Activated CD8-positive, alpha-beta memory T cell treated with anti-CD3 and anti-CD28 coated beads, Interleukin-2, amount 50 U/mL, for 24 hours (primary cell): ENCODE results near the gene ST6GALNAC3.
"Not testable (repeated sequence)": the region's sequence is repeated elsewhere in the genome, so short reads cannot be mapped to it uniquely, and the experiment has no call there.

Experiments used
- DNase-seq: peaks from one replicate; pipeline ENCODE4 v3.0.0-alpha.2; 2020; ENCODE audit errors: extremely low read depth

ST6GALNAC3 gene

DNA sequence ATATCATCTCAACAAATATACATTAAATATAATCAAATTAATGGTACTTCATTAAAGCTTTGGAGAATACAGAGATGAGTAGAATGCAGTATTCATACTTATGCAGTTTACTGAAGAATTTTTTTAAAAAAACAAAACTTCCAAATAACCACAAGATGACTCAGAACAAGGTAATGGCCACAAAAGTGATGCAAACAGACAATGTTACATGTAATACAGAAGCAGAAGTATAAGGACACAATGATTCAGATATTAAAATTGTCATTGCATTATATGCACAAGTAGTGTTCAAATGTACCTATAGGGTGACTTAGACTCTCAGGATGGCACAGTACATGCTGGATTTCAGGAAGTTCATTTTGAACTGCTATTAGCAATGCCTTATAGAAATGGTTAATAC is 565.5 kb downstream of the ST6GALNAC3 start:
- DNase-seq, result no peak

DNA sequence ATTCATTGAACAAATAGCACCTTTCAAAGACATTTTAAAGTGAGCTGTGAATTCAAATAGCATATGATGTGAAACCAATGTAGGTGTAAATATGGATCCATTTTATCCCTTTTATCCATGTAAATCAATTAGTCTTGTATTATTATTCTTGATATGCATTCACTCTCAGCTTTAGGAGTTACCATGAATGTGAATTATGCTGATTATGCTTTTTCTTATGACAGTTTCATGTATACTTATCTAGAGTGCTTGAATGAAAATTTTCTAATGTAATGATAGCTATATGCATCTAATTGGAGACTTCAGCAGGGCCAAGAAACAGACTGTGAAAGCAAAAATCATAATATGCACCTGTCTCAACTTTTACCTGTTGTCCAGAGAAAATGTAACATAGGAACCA is 566.2 kb downstream of the ST6GALNAC3 start:
- DNase-seq, result no peak

DNA sequence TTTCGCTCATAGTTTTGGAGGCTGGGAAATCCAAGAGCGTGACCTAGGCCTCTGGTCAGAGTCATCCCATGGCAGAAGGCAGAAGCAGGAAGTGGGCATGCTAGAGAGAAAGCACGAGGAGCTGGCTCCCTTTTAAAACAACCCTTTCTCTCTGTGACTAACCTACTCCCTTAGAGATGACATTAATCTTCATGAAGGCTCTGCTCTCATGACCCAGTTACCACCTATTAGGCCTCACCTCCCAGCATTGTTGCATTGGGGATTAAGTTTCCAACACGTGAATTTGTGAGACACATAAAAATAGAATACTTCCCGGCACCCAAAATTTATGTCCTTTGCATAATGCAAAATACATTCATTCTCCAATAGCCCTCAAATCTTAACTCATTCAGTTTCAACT is 569.6 kb downstream of the ST6GALNAC3 start:
- DNase-seq, result no peak

DNA sequence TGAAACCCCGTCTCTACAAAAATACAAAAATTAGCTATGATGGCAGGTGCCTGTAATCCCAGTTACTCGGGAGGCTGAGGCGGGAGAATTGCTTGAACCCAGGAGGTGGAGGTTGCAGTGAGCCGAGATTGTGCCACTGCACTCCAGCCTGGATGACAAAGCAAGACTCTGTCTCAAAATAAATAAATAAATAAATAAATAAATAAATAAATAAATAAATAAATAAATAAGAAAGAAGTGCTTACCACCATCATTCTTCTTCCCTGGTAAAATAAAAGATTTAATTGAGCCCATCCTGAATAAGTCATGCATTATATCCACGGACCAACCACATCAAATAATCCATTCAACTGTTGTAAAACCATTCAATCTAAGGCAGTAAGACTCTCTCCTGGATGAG is 578.3 kb downstream of the ST6GALNAC3 start:
- not testable (repeated sequence) for DNase-seq

DNA sequence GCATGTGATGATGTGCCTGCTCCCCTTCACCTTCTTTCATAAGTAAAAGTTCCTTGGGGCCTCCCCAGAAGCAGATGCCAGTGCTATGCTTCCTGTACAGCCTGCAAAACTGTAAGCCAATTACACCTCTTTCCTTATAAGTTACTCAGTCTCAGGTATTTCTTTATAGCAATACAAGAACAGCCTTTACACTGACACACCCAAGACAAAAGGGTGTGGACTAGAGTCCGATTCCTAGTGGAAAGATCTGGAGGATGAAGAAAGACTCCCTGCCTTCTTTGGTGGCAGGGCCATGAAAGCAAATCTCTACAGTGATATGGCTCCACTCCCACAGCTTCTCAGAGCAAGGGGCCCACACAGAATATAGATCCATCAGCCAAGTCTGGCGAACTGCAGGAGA is 583.1 kb downstream of the ST6GALNAC3 start:
- DNase-seq, result no peak

DNA sequence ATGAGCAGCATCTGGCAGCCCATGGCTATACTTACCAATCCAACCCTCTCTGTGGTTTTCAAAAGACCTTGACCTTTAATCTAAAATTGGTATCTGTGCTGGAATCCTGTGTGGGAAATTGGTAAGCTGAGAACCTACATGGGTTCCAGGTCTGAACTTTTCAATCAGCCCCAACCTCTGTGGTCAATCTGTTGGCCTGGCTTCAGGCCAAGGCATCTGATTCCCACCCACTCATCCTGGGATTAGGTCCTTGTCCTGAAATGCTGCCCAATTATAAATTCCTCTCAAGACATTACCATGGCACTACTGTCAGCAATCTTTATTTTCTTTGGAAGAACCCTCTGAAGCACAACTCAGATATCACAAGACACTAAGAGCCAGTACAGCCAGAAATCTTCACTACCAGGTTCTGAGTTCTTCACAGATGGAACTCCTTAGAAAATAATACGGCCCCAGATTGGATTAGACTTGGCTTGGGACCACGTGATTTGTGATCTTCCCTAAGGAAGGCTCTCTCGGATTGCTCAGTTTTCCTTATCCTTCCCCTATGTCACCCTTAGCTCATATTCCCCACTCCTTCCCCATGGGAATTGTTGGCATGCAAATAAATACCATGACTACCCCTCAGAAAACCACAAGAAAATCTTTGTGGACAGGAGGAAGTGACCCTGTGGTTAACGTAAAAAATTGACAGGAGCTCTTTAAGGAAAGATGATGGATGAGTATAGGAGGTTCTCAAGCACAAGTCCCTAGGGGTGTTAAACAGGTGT is 584.8 kb downstream of the ST6GALNAC3 start:
- DNase-seq, result no peak

DNA sequence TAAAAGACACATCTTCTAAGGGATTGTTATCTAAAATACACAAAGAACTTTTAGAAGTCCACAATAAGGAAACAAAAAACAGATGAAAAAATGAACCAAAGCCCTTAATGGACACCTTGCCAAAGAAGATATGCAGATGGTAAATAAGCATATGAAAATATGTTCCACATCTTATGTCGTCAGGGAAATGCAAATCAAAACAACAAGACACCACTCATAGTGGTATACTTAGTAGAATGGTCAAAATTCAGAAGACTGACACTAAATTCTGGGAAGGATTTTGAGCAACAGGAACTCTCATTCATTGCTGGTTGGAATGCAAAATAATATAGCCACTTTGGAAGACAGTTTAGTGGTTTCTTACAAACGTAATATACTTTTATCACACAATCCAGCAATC is 587.0 kb downstream of the ST6GALNAC3 start:
- no peak for DNase-seq

DNA sequence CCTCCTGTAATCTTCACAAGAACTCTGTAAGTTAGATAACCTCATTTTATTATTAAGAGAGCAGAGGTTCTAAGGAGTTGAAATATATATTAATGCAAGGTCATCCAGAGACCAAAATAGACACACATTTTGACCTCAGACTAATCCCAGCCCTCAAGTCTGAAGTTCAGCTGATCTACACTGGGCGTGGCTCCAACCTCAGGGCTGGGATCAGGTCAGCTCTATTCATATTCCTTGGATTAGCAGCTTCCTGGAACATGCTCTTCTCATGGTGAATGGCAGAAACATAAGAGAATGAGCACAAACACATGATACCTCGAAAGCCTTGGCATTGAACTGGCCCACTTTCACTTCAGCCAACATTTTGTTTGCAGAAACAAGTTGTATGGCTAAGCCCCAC is 592.0 kb downstream of the ST6GALNAC3 start:
- no peak for DNase-seq

DNA sequence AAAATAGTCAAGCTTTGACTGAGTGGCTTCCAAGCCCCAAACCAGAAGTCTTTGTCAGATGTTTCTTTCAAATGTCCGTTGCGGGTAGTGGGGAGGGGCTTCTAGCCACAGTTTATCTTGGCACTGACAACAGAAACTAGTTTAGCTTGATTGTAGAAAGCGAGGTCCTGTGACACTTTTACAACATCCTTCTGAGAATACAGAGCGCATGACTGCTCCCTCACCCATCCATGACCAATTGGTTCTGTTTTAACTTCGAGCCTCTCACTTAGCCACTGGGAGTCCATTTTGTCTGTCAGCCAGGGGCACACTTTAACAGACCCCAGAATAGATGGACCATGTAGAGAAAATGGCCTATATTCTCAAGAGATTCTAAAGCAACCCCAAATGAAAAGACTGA is 593.5 kb downstream of the ST6GALNAC3 start:
- no peak for DNase-seq

DNA sequence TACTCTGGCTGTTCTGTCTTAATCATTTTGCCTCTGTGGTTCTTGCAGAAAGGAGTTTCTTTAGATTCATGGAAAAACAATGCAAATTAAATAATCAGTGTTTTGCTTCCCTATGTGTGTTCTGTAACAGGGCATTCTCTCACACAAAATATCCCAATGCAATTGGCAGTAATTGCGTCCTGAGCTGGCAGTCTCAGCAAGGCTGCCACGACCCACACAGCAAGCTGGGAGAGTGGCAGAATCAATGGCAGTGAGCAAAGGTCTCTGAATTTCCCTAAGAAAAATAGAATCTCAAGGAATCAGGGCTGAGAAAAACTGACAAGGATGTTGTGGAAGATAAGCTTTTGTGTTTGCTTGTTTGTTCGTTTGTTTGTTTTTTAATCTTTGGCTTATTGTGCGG is 594.6 kb downstream of the ST6GALNAC3 start:
- DNase-seq, result no peak

DNA sequence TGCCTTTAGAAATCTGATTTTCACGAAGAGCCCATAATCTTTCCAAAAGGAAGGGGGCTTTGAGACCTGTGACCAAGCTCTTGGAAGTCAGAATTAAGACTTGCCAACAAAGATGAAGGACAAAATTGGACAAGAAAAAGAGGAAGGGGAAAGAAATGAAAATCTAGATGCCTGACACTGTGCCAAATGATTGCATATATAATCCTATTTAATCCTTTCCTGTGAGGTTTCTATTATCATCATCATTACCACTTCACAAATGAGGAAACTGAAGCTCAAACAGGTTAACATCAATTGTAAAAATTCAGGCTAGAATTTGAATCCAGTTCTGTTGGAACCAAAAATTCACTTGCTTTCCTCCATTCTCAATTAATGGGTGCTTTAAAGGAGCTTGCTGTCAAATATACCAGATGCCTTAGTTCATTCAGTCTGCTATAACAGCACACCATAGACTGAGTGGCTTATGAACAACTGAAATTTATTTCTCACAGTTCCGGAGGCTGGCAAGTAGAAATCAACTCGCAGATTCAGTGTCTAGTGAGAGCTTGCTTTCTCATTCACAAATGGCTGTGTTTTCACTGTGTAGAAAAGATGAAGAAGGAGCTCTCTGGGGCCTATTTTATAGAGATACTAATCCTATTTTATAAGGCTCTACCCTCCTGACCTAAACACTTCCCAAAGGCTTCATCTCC is 595.2 kb downstream of the ST6GALNAC3 start:
- DNase-seq, result no peak

DNA sequence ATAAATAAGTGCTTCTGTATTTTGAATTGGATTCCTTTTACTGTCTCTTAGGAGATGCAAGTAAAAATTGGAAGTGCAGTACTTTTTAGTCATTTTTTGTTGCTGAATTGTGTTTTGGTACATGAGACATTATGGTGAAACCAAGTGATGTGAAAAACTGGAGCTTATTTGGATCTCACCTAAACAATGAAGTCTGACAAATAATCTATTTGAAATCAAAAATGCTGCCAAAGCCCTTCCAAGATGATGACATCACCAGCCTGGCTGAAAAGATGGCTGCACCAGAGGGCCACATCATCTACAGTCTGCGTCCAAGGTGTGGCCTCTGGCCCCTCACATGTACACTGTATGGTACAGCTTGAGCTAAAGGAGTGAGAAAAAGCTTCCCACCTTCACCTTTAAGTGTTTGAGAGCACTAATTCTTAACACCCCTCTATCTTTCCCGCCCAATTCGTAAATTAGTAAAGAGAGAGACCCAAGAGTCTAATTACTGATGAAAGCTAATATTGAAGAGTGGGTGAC is 600.2 kb downstream of the ST6GALNAC3 start:
- no peak for DNase-seq

DNA sequence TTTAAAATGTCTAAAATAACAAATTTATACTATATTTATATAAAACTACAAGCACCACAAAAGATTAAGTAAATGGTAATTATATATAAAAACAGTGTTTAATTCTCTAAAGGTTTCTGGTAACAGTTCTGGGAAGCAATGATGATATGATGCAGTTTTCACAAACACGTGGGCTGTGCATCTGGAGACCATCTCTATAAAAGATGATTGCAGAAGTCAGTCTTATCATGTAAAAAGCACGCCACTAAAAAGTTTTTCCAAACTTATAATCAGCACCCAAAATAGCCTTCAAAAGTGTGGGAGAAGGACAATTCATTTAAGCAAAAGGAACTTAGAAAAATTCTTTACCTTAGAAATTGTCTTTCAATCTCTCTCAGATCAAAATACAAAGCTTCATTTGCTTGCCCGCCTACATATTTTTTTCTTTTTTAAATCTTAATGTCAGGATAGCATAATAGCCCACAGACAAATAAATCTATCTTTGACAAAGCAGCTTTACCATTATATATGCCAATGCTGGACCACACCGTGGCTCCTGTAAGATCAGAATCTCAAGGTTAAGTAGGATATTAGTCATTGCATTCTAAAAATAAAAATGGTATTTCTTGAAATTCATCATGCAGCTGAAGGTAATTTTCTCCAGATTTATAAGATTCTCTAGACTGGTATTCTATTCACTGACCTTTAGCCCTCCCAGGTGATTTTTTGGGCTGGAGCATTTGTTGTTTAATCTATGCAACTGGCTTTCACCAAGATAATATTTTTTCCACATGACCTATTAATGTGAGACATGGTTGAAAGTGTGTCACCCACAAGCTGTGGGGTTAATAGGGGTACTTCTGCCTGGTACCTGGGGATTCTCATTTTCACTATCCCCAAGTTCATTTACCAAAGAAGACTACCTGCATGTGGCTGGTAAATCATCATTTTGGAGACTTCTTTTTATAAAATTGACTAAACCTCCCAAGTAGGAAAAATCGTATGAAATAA is 603.2 kb downstream of the ST6GALNAC3 start:
- DNase-seq, result no peak

DNA sequence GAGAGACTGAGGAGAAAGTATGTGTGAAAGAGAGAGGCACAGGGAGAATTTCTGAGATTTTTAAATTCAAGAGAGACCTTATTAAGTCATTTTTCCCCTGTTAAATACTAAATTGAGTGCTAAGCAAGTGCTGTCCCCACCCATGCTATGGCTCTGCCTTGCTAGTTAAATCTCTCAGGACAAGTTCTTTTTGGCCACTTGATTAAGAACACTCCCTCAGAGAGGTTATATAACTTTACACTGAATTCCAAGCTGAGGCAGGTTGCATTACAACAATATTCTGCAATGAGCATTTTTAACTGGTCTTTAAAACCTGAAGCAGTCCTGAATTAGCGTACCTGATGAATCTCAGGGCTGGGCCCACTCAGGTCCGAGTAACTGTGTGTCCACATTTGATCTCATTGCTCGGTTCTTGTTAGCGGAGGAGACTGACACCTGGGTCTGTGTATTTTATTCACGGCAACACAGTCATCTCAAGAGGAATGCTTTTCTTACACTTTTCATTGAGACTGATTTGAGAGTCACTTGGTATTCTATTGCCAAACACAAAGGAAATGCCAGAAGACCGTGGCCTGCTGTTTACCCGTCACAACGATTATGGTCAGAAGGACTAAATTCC is 605.1 kb downstream of the ST6GALNAC3 start:
- DNase-seq, result no peak

DNA sequence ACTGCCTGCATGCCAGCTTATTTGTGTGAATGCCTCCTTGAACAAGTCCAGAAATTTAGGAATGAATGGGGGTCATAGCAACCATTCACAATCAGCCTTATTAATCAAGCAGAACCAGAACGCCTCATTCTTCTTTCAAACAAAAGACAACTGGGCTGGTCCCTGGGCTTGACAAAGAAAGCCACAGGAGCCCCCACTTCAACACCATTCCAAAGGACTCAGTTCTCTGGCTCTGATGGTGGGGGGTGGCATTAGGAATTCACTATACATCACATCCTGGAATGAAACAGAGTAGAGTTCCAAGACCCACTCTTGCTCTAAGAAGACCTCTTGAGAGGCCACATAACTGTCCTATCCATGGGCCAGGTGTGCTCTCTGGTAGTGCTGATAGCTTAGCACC is 606.1 kb downstream of the ST6GALNAC3 start:
- no peak for DNase-seq

DNA sequence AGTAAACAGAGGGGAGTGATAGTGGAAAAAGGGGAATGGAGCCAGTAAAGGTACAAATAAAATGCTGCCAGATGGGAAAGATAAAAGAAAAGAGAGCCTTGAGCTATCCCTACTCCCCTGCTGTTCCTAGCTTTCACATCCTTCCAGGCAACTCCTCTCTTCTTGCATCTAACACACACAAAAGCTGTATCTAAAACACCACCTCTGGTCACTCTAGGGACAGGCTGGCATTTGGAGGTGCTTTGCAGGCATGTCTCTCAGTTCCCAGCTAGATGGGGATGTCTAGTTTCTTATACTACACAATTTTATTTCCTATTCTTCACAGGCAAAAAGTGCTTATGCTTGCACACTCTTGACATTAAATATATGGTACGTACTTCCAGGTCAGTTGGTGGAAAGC is 607.6 kb downstream of the ST6GALNAC3 start:
- no peak for DNase-seq
